Measurements from ENCODE around the gene OGFR.

DNA sequence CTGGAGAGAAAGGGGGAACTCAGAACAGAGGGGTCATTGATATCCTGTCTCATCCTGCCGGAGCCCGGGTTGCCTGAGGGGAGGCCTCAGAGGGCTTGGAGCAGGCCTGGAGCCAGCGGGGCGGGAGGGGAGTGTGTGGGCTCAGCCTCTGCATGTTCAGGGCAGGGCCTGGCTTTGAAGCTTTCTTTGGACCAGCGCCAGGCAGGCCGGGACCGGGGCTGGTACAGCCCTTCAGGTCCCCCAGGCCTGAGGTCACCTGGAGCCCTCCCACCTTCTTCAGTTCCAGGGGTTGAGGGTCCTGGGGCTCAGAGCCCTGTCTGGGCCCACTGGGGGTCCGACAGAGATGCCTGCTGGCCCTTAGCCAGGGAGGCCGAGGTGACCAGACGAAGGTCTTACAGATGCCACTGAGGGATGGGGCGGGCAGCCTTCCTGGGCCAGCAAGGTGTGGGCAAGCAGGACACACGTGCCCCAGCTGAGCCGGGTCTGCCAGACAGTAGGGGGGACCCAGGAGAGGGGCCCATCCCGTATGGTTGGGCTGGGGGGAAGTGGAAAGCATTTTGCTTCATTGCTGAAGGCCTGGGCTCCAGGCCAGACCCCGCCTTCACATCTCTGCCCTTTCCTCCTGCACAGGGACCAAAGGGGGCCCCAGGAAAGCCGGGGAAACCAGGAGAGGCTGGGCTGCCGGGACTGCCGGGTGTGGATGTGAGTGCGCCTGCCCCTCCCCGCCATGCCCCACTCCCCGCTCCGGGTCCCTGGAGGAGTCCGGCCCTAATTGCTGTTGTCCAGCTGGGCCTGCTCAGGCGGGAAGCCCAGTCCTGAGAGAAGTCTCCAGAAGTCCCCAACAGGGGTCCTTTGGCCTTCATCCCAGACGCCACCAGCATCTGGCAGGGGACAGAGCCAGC is 14.2 kb downstream of the OGFR start:
- TF ChIP-seq, protein P1, sequence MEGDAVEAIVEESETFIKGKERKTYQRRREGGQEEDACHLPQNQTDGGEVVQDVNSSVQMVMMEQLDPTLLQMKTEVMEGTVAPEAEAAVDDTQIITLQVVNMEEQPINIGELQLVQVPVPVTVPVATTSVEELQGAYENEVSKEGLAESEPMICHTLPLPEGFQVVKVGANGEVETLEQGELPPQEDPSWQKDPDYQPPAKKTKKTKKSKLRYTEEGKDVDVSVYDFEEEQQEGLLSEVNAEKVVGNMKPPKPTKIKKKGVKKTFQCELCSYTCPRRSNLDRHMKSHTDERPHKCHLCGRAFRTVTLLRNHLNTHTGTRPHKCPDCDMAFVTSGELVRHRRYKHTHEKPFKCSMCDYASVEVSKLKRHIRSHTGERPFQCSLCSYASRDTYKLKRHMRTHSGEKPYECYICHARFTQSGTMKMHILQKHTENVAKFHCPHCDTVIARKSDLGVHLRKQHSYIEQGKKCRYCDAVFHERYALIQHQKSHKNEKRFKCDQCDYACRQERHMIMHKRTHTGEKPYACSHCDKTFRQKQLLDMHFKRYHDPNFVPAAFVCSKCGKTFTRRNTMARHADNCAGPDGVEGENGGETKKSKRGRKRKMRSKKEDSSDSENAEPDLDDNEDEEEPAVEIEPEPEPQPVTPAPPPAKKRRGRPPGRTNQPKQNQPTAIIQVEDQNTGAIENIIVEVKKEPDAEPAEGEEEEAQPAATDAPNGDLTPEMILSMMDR (IDR thresholded peaks at IDR 0.05) = no peak
- TF ChIP-seq EZH2 (IDR thresholded peaks at IDR 0.05) = no peak

Measured in neural progenitor cell (in vitro differentiated cells).